AG09309 (cell line): ENCODE measurements around the gene DST.
"Not testable (repeated sequence)": the region's sequence is repeated elsewhere in the genome, so short reads cannot be mapped to it uniquely, and the experiment has no call there.

Source experiments
- DNase-seq: peaks from one replicate; pipeline ENCODE4 v3.0.0-alpha.2; 2010; ENCODE audit warnings: low read depth
- H3K4me3 ChIP-seq: 2 replicates; pipeline ENCODE4 v1.5.1; 2011; ENCODE audit warnings: mild to moderate bottlenecking, low read depth, low read length, moderate library complexity; ENCODE audit not compliant: control insufficient read depth
- TF ChIP-seq, protein P1 (sequence below): IDR thresholded peaks from 2 replicates; pipeline ENCODE4 v1.5.1; 2011; ENCODE audit warnings: mild to moderate bottlenecking, low read depth, low read length, inconsistent platforms; ENCODE audit not compliant: insufficient read depth, control insufficient read depth; ENCODE audit errors: missing control alignments

The DST gene

DNA sequence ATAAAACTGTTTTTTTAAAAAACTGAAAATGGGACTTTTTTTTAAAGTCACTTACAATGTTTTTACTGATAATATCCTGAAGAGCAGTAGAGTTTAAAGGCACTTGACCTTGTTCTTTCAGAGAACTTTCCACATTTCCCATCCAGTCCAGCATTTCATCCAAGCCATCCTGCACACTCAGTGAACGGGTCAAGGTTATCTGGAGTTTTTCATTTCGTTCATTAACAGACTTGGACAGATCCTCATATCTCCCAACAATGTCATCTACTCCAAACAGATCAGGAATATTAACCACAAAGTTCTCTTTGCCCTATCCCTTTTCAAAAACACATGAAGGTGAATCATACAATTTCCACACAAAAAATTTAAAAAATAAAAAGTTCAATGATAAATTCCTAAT, 69.1 kb downstream of the DST start:
- no peak for DNase-seq
- TF ChIP-seq, protein P1, sequence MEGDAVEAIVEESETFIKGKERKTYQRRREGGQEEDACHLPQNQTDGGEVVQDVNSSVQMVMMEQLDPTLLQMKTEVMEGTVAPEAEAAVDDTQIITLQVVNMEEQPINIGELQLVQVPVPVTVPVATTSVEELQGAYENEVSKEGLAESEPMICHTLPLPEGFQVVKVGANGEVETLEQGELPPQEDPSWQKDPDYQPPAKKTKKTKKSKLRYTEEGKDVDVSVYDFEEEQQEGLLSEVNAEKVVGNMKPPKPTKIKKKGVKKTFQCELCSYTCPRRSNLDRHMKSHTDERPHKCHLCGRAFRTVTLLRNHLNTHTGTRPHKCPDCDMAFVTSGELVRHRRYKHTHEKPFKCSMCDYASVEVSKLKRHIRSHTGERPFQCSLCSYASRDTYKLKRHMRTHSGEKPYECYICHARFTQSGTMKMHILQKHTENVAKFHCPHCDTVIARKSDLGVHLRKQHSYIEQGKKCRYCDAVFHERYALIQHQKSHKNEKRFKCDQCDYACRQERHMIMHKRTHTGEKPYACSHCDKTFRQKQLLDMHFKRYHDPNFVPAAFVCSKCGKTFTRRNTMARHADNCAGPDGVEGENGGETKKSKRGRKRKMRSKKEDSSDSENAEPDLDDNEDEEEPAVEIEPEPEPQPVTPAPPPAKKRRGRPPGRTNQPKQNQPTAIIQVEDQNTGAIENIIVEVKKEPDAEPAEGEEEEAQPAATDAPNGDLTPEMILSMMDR: no peak
- no peak overlapping the region for H3K4me3 ChIP-seq

- no peak for DNase-seq
- H3K4me3 ChIP-seq: no peak overlapping the region
- TF ChIP-seq, protein P1: no peak
Observed at GRCh38 chr6:56572788-56573471, 69.8 kb downstream of the DST start.

DNA sequence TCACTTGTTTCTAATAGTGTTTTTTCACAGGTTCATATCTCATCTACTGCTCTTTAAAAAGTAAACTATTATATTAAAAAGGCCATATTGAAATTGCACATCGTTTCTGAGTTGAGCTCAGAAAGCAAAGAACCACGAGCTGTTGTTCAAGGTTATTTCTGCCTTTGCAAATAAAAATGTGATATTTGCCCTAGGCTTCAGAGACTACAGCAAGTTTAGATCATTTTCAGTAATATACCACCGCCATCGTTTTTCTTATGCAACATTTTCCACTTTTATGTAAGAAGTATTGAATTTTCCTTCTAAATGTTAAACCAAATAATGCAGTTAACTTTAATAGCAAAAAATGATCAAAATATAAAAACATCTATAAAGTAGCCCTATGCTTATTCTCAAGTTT, 71.1 kb downstream of the DST start:
- no peak for DNase-seq
- no peak overlapping the region for H3K4me3 ChIP-seq
- TF ChIP-seq, protein P1: no peak

- H3K4me3 ChIP-seq: no peak overlapping the region
- TF ChIP-seq, protein P1: peak; percentile 61
- DNase-seq: no peak
Observed at GRCh38 chr6:56570413-56571359, 72.0 kb downstream of the DST start.

DNA sequence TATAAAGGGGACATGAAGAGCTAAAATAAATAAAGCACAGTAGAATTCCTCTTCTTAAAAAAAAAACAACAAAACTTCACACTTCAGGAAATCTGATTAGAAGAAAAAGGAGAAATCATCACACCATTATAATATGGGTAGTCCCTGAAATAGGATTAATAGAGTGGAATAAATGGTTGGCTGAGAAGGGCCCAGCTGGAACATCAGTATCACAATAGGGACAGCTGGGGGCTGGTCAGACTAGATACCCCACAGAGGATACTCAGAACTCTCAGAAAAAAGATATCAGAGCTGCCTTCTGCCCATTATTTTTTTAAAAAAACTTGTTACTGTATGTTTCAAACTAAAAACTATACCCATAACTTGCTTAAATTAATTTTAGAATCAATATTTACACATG, 75.2 kb downstream of the DST start:
- TF ChIP-seq, protein P1: no peak
- no peak overlapping the region for H3K4me3 ChIP-seq
- no peak for DNase-seq

GRCh38 chr6:56562730-56563129, 80.0 kb downstream of the DST start:
- H3K4me3 ChIP-seq, DNase-seq: not testable (repeated sequence)

DNA sequence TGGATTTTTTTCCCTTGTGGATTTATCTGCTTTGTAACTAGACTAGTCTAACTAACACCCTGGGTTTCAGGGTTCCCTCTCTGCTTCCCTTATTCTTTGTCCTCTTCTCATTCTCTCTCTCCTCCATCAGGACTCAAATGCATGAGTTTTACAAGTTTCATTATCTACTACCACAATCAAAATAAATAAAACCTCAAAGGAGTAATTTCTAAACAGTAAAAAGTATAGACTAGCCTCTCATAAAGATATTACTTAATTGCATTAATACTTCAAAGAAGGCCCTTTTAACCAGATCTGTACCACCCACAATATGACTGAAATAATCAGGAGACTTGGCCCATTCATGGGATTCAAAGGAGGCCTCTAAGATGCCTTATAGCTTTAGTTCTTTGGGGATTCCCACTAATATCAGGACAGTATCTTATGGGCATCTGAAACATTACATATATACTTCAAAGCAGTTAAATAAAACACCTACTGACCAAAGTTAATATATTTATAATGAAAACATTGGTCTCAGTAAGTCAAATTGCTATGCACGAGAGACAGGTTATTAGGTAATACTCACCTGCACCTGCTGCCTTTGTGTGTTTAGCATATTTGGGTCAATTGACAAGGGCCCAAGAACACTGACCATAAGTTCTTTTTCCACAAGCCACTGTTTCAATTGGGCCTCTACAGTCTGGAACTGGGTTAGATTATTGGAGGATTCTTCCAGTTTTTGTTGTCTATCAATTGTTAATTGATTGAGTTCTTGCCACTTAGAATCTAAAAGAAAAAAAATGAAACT, 85.7 kb downstream of the DST start:
- TF ChIP-seq, protein P1: no peak
- no peak overlapping the region for H3K4me3 ChIP-seq
- no peak for DNase-seq
